ENCODE results near the gene PLEKHO2. TPM values are rescaled to one million over a fixed set of nuclear protein-coding genes. Genes with fewer than 3 reads are reported as not detected.

The PLEKHO2 gene
- total and polyA plus RNA-seq, 2 of the 8 experiments (the other 6 are each of a cell fraction or from before 2014, with no cell fraction given) = 16.9 to 20.1 TPM

DNA sequence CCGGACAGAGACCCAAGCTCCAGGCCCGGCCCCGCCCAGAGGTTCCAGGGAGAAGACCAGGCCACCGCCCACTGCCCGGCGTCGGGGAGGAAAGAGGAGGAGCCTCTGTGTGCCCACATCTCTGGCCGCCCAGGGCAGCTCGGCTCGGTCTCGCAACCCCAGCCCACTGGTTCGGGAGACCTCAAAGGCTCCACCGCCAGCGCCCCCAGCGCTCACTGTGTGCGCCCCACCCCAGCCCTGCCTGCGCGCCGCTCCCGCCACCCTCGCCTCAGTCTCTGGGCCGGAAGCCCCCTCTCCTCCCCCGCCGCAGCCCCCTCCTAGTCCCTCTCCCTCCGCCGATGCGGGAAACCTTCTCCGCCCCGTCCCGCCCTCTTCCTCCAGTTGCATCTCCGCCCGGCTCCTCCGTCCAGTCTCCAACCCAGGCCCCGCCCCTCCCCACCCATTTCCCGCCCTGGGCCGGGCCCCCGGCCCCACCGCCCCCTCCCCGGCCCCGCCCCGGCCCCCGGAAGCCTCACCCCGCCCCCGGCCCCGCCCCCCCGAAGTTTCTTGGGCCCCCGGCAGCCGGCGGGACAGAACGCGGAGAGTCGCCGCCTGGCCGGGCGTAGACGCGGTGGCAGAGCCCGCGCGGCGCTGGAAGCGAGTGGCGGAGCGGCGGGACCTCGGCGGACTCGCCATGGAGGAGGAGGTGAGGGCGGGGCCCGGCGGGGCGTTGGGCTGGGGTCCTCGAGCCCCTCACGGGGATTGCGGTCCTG is at the start of gene PLEKHO2 (continued):
- TF ChIP-seq CREB1 (IDR thresholded peaks at IDR 0.05) (peak; percentile 37; the same call in 1 of the 2 replicates), EGR1 (IDR thresholded peaks at IDR 0.05; ENCODE audit: borderline replicate concordance, low read depth, low read length) (peak; percentile 46; the same call in 1 of the 2 replicates), TCF12 (IDR thresholded peaks at IDR 0.05; ENCODE audit: low read depth, low read length) (no peak), POLR2AphosphoS5 (IDR thresholded peaks at IDR 0.05; ENCODE audit: low read depth, low read length) (peak; percentile 58; the same call in 1 of the 2 replicates), POLR2A (IDR thresholded peaks at IDR 0.05; ENCODE audit: control extremely low read depth in 1 of 2, low read depth in 2 of 2, low read length in 2 of 2) (peak; percentile 63 to 64), TAF7 (optimal IDR thresholded peaks at IDR 0.05; ENCODE audit: borderline replicate concordance, low read depth, low read length) (peak; percentile 91), RNF2 (IDR thresholded peaks at IDR 0.05; ENCODE audit: borderline replicate concordance, low read depth, low read length, missing control alignments, poor library complexity, severe bottlenecking) (no peak), SP1 (IDR thresholded peaks at IDR 0.05; ENCODE audit: low read depth, low read length) (peak; percentile 49; the same call in 1 of the 2 replicates), SIRT6 (IDR thresholded peaks at IDR 0.05; ENCODE audit: low read length) (no peak), TAF1 (IDR thresholded peaks at IDR 0.05; ENCODE audit: low read depth, low read length) (peak; percentile 87), SP2 (IDR thresholded peaks at IDR 0.05; ENCODE audit: low read length) (no peak), PHF8 (conservative IDR thresholded peaks at IDR 0.05; ENCODE audit: low read depth, low read length) (peak; percentile 75; the same call in 1 of the 2 replicates), BACH1 (IDR thresholded peaks at IDR 0.05; ENCODE audit: low read length) (peak; percentile 21; the same call in 1 of the 2 replicates), SIN3A (conservative IDR thresholded peaks at IDR 0.05 in 1 of 2, IDR thresholded peaks at IDR 0.05 in 1 of 2; ENCODE audit: low read depth in 1 of 2, low read length in 2 of 2) (peak; percentile 22 to 75; a peak in 2 of 4 replicates), KDM1A (IDR thresholded peaks at IDR 0.05; ENCODE audit: borderline replicate concordance, low read length) (no peak)
- TF ChIP-seq, protein P1, sequence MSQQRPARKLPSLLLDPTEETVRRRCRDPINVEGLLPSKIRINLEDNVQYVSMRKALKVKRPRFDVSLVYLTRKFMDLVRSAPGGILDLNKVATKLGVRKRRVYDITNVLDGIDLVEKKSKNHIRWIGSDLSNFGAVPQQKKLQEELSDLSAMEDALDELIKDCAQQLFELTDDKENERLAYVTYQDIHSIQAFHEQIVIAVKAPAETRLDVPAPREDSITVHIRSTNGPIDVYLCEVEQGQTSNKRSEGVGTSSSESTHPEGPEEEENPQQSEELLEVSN (IDR thresholded peaks at IDR 0.05) = 0 out of 2 replicates have a peak, but pooled peaks have one; percentile 20
- TF ChIP-seq, protein P2, sequence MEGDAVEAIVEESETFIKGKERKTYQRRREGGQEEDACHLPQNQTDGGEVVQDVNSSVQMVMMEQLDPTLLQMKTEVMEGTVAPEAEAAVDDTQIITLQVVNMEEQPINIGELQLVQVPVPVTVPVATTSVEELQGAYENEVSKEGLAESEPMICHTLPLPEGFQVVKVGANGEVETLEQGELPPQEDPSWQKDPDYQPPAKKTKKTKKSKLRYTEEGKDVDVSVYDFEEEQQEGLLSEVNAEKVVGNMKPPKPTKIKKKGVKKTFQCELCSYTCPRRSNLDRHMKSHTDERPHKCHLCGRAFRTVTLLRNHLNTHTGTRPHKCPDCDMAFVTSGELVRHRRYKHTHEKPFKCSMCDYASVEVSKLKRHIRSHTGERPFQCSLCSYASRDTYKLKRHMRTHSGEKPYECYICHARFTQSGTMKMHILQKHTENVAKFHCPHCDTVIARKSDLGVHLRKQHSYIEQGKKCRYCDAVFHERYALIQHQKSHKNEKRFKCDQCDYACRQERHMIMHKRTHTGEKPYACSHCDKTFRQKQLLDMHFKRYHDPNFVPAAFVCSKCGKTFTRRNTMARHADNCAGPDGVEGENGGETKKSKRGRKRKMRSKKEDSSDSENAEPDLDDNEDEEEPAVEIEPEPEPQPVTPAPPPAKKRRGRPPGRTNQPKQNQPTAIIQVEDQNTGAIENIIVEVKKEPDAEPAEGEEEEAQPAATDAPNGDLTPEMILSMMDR (IDR thresholded peaks at IDR 0.05; ENCODE audit: control extremely low read depth in 1 of 3, insufficient read depth in 1 of 3, low read depth in 1 of 3, low read length in 3 of 3) = peak; percentile 20 to 30 (median 28); a peak in 2 of 4 replicates
- TF ChIP-seq, protein P3, sequence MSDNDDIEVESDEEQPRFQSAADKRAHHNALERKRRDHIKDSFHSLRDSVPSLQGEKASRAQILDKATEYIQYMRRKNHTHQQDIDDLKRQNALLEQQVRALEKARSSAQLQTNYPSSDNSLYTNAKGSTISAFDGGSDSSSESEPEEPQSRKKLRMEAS (IDR thresholded peaks at IDR 0.05) = peak; percentile 33
- TF ChIP-seq, protein P4, sequence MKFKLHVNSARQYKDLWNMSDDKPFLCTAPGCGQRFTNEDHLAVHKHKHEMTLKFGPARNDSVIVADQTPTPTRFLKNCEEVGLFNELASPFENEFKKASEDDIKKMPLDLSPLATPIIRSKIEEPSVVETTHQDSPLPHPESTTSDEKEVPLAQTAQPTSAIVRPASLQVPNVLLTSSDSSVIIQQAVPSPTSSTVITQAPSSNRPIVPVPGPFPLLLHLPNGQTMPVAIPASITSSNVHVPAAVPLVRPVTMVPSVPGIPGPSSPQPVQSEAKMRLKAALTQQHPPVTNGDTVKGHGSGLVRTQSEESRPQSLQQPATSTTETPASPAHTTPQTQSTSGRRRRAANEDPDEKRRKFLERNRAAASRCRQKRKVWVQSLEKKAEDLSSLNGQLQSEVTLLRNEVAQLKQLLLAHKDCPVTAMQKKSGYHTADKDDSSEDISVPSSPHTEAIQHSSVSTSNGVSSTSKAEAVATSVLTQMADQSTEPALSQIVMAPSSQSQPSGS (IDR thresholded peaks at IDR 0.05; ENCODE audit: low read length) = no peak

Measured in H1 (cell line).